GM18519 (cell line): ENCODE measurements around the gene PGLYRP4.

Source experiments
- ATAC-seq: cut with Tn5 transposase; IDR thresholded peaks from one replicate; pipeline ENCODE4 v1.9.1; 2021; ENCODE audit warnings: mild to moderate bottlenecking, moderate library complexity; ENCODE audit not compliant: unreplicated experiment, low FRiP score

PGLYRP4 gene, protein sequence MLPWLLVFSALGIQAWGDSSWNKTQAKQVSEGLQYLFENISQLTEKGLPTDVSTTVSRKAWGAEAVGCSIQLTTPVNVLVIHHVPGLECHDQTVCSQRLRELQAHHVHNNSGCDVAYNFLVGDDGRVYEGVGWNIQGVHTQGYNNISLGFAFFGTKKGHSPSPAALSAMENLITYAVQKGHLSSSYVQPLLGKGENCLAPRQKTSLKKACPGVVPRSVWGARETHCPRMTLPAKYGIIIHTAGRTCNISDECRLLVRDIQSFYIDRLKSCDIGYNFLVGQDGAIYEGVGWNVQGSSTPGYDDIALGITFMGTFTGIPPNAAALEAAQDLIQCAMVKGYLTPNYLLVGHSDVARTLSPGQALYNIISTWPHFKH

DNA sequence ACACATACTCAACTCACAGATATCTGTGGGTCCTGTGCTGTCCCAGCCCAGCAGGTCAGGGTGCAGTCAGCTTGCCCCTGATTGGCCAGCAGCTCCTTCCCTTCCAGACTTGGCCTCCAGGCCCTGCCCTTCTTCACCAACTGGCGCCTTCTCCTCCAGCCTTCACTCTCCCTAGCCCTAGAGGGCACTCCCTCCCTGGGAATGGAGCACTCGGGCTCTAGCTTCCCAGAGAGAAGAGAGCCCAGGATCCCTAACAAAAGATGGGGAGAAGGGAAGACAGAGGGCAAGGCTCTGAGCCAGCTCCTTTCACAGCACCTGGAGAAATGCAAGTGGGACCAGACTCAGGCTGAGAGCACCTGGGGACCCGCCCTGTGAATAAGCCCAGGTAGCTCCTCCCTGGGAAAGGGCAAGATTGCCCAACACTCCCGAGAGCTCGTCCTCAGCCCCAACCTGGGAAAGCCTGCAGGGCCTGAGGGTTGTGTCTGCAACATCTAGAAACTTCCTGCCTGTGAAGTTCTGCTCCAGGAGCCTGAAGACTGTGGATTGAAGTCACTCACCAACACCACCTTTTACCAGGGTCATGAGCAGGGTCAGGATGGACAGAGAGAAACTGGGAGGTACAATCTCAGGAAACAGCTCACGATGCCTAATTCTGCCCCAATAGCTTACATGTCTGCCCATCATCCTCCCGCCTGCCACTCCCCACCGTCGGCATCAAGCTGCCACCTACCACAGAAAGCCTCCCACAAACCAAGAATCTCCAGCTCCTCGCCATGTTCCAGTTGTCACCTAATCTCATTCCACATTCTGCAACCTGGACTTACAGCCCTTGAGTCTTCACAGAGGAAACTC lies at the start of gene PGLYRP4:
PGLYRP4 (minus strand) TSS at position 331 of the 852 bp plus-strand sequence. CDS start 909 bp downstream, outside the sequence.
- no peak for ATAC-seq

DNA sequence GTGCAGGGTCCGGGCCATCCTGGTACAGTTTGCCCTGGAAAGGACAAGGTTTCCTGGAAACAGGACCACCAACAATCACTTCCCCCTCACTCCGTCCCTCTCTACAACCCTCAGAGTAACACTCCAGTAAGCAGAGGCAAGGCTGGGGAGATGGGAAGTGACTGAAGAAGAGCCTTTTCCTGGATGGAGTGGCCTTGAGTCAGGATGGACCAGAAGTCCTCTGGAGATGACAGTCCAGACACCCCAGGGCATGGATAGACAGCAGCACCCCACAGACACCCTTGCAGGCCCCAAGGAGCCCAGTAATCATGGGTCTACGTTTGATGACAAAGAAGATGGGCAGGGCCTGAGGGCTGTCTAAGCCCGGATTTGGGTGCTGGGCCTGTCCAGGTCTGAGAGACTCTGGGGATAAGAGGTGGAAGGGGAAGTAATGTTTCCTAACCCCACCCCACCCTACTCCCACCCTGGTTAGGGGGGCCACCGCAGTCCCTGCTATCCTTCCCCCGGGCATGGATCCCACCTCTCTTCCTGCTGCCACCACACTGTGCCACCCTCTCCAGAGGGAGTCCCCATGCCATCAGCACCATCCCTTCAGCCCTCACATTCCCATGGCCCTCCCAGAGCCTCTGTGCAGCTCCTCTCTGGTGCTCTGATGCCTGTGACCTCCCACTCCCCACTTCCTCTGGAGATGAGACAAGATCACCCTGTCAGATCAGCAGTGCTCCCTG lies 49.4 kb upstream of the PGLYRP4 start:
- ATAC-seq, result no peak

DNA sequence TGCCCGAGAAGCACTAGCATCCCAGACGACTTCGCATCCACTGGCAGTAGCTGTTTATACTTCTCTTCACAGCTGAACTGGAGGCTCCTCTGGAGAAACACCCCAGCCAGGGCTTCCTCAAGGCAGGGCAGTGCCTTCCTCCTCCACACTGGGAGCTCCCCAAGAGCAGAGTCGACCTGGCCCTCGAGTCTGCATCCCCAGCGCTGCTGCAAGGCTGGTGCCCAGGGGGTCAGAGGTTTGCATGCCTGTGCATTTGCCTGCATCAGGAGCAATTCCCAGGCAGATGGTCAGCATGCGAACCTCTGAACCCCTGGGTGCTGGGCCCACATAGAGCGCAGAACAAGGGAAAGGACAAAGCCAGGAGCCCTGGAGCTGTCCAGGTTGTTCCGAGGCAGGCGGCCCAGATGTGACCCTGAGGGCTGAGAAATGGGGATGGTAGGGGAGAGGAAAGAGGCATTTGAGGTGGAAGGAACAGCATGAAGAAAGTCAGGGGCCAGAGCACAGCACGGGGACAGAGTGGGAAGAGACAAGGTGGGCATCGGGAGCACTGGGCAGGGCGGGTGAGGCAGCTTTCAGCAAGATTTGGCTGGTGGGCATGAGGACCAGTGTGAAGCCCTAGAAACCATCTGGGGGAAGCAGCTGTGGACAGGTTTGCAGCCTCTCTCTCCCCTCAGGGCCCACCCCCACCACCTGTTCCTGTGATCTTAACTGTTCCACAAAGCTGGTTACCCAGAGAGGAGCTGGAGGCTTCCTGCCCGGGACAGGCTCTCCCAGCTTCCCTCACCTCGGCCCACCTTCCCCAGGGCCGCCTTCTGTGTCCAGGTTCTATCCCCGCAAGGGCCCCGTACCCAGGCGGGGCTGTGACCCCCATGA lies 48.6 kb upstream of the PGLYRP4 start:
- no peak for ATAC-seq

DNA sequence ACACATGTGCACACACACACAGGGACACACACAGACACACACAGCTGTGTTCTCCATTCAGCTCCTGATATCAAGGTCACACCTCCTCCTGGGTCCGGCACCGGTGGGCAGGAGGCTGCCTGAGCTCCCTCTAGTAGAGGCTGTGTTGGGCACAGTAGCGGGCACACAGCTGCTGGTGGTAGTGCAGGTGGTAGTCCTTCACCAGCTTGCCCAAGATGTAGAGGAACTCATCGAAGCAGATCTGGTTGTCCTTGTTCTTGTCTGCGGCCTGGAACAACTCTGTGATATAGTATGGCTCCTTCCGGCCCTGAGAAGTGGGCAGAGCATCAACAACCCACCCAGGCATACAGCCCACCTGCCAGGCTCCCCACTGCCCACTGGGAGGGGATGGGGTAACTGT lies 47.8 kb upstream of the PGLYRP4 start:
- ATAC-seq, result no peak

DNA sequence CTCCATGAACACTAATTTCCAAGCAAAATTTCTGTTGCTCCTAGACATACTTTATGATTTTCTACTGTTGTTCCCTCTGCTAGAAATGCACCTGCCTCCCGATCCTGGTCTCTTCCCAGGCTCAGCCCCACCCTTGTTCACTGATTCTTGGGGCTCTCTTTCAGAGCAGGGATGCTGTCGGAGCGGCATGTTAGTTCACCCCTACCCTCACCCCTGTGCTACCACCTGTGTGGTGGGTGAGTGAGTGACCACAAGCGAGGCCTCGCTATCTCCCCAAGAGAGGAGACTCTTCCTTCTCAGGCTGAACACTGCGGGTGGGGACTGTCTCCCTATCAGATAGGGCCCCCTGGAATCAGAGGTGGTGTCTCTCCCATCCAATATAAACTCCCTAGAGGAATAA lies 47.1 kb upstream of the PGLYRP4 start:
- no peak for ATAC-seq

DNA sequence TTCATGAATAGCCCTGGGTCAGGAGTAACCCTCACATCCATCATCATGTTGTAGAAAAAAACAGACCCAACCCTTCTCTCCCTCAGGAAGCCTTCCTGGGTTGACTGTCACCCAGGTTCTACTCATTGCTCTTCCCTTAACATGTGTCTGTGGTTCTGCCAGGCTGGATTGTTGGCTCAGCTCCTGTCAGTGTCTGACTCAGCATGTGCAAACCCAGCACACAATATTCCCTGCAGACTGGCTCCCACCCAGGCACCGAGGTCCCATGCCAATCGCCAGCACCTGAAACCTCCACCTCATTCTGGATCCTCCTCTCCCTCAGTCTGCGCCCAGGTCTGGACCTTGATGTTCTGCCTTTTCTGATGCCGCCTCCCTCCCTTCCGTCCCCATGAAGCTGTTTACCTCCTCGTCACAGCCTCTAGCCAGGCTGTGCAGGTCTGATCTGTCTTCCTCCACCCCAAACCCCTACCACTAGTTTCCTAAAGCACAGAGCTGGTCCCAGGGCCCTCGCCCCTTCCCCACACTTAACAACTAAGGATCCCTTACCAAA lies 46.6 kb upstream of the PGLYRP4 start:
- no peak for ATAC-seq

DNA sequence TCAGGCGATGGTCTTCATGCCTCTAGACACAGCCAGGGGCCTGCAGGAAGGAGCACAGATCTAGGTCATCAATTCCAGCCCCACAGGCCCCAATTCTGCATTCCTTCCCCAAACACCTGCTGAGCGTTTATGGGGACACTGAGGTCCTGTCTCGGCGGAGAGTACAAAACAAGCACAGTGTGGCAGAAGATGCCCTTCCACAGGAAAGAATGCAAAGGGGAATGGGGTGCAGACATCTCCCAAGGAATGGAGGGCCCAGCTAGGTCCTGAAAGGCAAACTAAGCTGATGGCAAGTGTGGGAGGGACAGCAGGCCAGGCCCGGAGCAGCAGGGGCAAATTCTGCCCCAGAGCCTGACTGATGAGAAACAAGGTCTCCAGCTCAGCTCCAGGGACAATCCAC lies 45.8 kb upstream of the PGLYRP4 start:
- no peak for ATAC-seq

DNA sequence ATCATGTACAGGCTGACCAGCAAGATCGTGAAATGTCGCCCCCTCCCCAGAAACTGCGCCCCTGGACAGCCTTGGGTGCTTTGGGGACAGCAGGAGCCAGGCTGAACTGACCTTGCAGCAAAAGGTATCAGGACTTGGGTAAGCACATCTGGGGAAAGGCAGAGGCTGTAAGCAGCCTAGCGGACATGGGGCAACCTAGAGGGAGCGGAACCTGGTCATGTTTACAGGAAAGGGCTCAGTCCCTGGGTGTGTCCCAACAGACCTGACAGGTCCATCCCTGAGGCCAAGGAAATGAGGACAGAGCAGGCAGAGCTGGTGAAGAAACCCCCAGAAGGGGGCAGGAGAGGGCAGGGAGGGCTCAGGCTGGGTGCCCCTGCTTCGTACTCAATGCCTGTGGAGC lies 45.3 kb upstream of the PGLYRP4 start:
- ATAC-seq, result no peak

DNA sequence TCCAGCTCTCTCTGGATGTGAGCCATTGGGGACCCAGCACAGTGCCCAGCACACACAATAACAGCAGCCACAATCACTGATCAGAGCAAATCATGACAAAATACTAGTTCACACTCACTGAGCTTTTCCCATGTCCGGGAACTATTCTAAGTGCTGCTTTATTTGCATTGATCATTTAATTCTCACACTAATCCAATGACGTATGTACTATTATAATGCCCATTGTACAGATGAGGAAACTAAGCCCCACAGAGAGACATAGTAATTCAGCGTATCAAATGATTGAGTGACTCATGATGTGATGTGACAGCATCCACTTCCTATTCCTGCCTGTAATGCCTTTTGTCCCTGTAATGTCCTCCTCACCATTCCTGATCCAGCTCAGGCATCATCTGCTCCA lies 44.2 kb upstream of the PGLYRP4 start:
- ATAC-seq, result no peak

DNA sequence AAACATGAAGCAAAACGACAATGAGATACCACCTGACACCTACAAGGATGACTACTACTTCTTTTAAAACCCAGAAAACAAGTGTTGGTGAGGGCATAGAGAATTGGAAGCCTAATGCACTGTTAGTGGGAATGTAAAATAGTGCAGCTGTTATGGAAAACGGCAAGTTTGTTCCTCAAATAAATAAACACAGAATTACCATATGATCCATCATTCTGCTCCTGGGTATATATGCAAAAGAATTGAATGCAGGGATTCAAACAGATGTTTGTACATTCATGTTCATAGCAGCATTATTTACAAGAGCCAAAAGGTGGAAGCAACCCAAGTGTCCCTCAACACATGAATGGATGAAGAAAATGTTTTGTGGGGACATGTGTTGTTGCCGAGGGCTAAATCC lies 43.6 kb upstream of the PGLYRP4 start:
- no peak for ATAC-seq

DNA sequence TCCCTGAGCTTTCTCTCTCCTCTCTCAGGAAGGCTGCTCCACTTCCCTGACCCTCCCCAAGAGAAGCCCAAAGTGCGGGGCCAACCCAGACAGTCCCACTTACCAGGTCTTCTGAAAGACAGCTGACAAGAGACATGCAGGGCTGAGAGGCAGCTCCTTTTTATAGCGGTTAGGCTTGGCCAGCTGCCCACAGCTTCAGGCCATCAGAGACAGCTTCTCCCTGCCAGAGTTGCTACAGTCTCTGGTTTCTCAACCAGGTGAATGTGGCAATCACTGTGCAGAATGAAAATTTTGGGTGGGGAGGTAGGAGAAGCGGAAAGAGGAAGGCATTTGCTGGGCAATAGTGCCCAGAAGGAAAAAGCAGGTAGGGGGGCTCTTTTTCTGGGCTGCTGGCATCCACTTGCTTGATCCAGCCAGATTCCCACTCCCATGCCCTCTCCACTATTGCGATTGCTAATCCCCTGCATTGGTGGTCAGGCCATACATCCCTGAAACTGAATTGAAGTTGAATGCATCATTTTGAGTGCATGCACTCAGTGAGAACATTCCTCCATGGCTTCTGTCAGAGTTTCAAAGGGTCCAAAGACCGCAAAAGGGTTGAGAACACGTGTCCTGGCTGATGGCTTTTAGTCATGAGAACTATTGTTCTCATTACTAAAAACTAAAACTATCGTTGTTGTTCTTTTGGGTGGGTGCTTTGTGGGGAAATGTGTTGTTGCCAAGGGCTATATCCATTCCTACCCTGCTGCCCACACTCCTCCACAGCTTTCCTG lies 42.5 kb upstream of the PGLYRP4 start, which contains the start of gene S100A8:
S100A8 (minus strand) TSS at position 136 of the 773 bp plus-strand sequence. CDS start 538 bp downstream, outside the sequence.
- ATAC-seq, result no peak

DNA sequence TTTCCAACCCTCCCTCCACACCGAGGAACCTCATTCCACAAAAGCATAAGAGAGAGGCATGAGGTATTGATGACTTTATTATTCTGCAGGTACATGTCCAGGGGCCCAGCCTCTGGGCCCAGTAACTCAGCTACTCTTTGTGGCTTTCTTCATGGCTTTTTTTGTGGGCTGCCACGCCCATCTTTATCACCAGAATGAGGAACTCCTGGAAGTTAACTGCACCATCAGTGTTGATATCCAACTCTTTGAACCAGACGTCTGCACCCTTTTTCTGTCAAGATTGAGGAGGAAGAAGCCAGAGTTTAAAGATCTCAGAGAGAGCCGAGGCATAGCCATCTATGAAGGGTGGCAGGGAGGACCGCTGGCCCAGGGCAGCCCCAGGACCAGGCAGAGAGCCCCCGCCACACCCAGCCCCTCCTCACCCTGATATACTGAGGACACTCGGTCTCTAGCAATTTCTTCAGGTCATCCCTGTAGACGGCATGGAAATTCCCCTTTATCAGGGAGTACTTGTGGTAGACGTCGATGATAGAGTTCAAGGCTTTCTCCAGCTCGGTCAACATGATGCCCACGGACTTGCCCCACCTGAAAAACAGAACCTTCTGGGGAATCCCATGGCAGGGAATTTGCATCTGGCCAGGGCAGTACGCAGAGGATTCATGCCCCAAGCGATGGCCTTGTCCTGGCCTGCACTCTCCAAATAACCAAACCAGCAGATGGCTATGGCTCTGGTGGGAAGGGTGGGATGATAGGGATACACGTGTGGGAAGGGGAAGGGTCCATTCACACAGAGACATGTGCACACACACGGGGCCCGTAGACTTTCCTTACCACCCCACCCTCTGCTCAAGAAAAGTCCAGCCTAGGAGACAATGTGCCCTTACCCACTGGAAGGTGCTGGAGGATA lies 41.6 kb upstream of the PGLYRP4 start:
- ATAC-seq, result no peak

DNA sequence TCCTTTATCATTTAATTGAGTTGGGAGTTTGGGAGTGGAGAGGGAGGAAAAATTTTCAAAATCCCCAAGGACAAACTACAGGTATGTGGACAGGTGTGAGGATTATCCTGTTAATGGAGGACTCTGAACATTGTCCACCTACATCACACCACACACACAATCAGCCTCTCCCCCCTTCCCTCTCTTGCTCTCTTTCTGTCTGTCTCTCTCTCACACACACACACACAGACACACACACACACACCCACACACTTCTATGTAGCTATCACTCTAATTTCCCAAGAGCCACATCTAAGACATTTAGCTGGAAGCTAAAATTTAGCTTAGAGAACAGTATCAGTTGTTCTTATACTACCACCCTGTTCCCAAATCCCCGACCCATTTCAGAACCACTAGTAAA lies 40.8 kb upstream of the PGLYRP4 start:
- ATAC-seq, result no peak

DNA sequence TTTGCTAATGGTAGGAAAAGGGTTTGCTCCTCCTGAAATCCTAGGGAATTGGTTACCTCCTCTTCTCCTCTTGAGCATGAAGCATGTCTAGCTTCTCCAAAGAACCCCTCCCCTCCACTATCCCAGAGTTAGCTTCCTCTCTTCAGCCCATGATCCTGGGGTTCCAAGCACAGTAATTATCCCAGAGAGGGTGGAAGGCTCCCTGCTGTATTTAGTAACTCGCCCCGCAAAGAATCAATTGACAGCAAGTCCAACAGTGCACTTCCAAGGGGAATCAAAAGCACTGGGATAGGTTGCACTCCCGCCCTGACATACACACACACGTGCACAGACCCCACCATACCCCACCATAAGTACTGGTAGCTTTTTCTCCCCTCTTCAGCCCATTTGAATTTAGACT lies 39.1 kb upstream of the PGLYRP4 start:
- ATAC-seq, result no peak

DNA sequence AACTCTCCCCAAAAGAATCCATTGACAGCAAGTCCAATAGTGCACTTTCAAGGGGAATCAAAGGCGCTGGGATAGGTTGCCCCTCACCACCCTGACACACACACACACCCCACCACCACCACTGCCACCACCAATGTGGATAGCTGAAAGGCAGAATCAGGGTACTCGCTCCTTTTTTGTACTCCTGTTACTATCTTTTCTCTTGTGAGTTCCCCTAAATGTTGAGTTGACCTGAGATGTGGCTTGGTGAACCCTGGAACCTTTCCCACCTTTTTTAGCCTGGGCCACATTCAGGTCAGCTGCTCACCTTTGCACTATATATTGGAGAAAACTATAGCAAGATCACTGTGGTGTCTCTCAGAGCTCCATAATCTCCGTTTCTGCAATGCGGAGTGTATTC lies 38.4 kb upstream of the PGLYRP4 start:
- ATAC-seq, result no peak

DNA sequence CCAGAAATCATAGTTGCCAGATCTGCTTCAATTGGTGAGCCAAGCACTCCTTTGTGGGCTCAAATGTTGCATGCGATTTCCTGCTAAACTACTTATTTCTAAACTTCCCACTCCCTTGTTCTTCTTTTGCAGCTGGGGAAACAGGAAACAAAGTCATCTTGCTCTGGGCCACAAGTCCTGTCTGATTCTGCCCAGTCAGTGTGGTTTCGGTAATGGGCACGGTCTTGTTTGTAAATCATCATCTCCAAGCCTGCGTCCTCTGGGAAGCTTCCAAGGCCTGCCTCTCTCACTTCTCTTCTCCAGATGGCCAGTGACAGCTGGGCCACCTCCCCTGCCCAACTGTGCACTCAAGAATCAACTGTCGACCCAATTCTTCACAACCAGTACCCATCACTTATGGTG lies 37.9 kb upstream of the PGLYRP4 start:
- ATAC-seq, result no peak

DNA sequence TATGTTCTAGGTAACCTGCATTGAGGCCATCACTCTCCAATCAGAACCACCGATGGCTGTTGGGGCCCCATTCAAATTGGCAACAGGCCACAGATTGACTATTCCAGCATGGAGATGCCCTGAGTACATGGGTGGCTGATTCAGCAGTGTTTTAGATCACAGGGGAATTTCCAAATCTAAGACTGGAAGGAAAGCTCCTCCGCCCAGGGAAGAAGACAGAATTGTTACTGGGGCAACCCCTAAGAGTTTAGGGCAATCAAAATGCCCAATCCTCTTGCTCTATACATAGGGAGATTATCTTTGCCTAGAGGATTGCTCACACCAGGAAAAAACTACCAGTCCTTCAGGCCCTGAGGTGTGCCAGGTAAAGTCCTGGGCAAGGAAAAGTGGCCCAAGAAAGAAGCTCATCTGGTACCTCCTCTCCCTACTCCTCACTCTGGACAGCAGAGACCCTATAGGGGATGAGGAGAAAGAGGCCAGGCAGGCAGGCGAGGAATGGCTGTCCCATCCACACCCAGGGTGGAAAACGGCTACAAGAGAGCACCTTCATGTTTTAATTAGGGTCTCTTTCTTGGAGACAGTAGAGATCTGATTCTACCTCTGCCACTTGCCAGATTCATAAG lies 36.4 kb upstream of the PGLYRP4 start:
- ATAC-seq, result no peak

DNA sequence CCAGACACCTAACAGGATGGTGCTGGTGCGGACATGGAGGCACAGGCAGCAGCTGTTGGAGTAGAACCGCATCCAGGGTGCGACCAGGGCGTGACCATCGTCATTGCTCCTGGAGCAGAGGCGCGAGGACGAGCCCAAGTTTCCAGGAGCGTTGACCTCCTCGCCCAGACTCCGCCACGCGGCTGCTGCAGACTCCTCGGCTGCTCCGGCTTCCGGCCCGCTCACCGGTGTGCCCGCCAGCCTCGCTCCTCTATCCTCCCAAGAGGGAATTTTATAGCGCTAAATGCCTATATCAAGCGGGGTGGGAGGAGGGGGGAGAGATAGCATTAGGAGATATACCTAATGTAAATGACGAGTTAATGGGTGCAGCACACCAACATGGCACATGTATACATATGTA lies 32.1 kb upstream of the PGLYRP4 start:
- ATAC-seq, result no peak
